ENCODE results near the gene S100B.

DNA sequence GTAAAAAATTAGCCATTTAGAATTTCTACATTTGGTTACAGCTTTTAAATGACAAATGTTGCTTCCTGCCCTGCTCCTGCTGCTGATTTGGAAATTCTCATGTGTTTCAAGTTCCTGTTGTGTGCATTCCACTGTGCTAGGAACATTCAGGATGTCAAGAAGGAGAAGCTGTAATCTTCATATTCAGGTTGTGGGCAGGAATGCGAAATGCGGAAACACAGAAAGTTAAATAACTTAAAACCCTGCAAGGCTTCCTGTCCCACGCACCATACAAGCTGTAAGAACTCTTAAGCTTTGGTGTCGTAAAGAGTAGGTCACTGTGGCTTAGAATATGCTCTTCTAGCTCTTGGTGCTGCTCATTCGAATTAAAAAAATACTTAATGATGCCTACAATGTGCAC is 52.6 kb downstream of the S100B start:
- TF ChIP-seq, protein P1, sequence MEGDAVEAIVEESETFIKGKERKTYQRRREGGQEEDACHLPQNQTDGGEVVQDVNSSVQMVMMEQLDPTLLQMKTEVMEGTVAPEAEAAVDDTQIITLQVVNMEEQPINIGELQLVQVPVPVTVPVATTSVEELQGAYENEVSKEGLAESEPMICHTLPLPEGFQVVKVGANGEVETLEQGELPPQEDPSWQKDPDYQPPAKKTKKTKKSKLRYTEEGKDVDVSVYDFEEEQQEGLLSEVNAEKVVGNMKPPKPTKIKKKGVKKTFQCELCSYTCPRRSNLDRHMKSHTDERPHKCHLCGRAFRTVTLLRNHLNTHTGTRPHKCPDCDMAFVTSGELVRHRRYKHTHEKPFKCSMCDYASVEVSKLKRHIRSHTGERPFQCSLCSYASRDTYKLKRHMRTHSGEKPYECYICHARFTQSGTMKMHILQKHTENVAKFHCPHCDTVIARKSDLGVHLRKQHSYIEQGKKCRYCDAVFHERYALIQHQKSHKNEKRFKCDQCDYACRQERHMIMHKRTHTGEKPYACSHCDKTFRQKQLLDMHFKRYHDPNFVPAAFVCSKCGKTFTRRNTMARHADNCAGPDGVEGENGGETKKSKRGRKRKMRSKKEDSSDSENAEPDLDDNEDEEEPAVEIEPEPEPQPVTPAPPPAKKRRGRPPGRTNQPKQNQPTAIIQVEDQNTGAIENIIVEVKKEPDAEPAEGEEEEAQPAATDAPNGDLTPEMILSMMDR (IDR thresholded peaks at IDR 0.05; ENCODE audit: extremely low read depth in 1 of 2, insufficient read depth in 1 of 2, low read depth in 1 of 2, low read length in 2 of 2): no peak
- TF ChIP-seq POLR2A (IDR thresholded peaks at IDR 0.05; ENCODE audit: low read depth, low read length) (no peak), GATA2 (IDR thresholded peaks at IDR 0.05; ENCODE audit: insufficient read depth, insufficient read length, low read depth, low read length) (no peak)
- TF ChIP-seq, protein P2, sequence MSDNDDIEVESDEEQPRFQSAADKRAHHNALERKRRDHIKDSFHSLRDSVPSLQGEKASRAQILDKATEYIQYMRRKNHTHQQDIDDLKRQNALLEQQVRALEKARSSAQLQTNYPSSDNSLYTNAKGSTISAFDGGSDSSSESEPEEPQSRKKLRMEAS (IDR thresholded peaks at IDR 0.05; ENCODE audit: insufficient read depth, insufficient read length): no peak

Data from endothelial cell of umbilical vein (primary cell).